Muscle layer of colon (tissue), 2 donors: ENCODE measurements around the gene ICOSLG.
"Not testable (repeated sequence)": the region's sequence is repeated elsewhere in the genome, so short reads cannot be mapped to it uniquely, and the experiment has no call there.

Experiments used
- H3K27ac ChIP-seq: one replicate; pipeline ENCODE4 v1.7.0; 2013; ENCODE audit warnings: low read depth, mild to moderate bottlenecking, low read length, moderate library complexity
- H3K27me3 ChIP-seq, 2 donors: one replicate each; pipeline ENCODE4 v1.7.0; 2013; ENCODE audit warnings: low read length in 2 of 2, mild to moderate bottlenecking in 2 of 2; ENCODE audit not compliant: insufficient read depth in 2 of 2, control insufficient read depth in 1 of 2
- H3K36me3 ChIP-seq: one replicate; pipeline ENCODE4 v1.7.0; 2013; ENCODE audit warnings: mild to moderate bottlenecking, low read length; ENCODE audit not compliant: insufficient read depth
- H3K4me1 ChIP-seq: one replicate; pipeline ENCODE4 v1.7.0; 2013; ENCODE audit warnings: mild to moderate bottlenecking, low read length; ENCODE audit not compliant: insufficient read depth
- H3K4me3 ChIP-seq, 2 donors: one replicate each; pipeline ENCODE4 v1.7.0; 2013; ENCODE audit warnings: low read length in 2 of 2, low read depth in 1 of 2, mild to moderate bottlenecking in 1 of 2, moderate library complexity in 1 of 2
- H3K9ac ChIP-seq: one replicate; pipeline ENCODE4 v1.7.0; 2013; ENCODE audit warnings: low read length
- H3K9me3 ChIP-seq: one replicate; pipeline ENCODE4 v1.7.0; 2013; ENCODE audit warnings: mild to moderate bottlenecking, low read length
- donor health status: abdominal sarcoma.
- donor health status: Adenocarcinoma of cecum.

The ICOSLG gene

DNA sequence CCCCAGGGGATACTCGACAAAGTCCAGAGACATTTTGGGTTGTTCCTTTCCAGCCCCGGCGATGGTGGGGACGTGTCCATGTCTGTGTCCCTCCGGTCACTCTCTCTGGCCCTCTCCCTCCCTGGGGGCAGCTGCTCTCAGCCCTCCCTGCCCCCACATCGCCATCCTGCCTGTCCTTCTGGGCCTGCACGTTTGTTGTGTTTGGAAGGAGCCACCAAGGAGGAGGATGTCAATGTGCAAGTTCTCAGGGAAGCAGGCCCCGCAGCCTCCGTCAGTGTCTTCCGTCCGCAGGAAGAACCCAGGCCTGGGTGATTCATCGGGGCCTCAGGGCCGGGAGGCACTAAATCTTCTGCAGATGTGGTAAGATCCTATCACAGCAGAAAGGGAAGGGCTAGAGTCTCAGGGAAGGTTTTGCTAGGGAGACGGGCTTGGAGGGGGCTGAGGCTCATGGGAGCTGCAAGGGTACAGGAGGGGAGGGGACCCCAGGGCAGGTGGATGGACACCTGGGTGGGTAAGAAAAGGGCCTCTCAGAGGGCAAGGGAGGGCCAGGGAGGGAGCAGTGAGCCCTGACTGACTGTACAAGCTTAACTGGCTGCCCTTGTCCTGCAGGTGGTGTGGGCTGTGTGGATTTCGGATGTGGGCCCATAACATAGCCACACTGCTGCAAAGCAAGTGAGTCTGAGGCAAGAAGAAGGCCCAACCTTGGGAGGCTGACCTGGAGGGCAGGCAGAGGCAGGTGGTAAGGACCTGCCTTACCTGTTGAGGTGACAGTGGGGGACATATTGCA is 32.7 kb downstream of the ICOSLG start:
- H3K36me3 ChIP-seq, H3K9me3 ChIP-seq, H3K9ac ChIP-seq, H3K27me3 ChIP-seq, H3K4me3 ChIP-seq, H3K4me1 ChIP-seq, H3K27ac ChIP-seq: not testable (repeated sequence)

DNA sequence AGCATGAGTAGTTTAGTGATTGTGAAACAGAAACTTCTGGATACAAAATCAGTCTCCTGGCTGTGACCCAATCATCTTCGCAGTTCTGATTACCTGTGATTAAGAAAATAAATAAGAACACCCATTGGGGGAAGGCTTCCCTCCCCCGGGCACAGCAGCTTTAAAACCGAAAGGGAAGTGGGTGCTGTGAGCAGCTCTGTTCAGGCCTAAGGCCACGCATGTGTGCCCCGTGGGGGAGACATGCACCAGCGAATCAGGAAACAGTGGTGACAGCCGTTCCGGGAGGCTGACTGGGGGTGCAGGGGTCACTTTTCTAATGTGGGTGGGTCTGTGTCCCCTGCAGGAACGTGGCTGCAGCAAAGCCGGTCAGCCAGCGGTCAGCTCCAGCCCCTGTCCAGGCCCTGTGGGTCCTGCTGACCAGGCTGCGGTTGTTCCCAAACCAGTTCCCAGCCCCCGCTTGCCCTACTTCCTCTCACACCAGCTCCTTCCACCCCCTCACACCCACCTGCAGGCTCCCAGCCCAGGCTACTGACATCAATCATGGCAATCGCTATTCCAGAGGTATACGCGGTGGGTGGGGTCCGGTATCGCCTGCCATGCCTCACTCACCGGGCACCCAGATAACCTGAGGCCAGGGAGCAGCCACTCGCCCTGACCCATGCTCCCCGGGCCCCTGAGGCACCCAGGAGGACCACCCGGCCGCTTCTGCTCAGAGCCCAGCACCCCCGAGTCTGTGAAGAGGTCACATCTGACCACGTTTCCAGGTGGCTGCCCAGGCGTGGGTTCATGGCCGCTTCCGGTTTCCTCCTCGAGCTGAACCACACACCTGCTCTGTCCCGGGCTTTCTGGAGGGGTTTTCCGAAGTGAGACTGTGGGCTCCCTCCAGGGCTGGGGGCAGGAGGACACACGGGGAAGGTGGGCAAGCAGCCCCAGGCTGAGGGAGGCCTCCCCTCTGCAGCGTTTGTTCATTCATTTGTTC is 33.8 kb downstream of the ICOSLG start:
- not testable (repeated sequence) for H3K9me3 ChIP-seq, H3K4me1 ChIP-seq, H3K27ac ChIP-seq, H3K36me3 ChIP-seq, H3K9ac ChIP-seq, H3K27me3 ChIP-seq, H3K4me3 ChIP-seq

DNA sequence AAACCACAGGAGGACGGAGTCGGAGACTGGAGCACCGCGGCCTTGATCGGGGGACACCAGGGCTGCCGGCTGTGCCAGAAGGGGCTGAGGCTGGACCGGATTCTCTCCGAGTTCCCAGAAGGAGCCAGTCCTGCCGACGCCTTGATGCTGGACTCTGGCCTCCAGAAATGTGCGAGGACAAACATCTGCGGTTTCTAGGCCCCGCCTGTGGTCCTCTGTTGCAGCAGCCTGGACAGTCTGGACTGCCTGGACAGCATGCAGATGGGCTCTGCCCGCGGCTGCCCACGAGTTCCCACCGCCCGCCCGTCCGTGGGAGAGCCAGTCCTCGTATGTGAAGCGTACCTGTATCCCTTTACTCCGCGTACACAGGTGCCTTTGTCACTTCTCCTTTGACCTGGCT is 34.6 kb downstream of the ICOSLG start:
- not testable (repeated sequence) for H3K9me3 ChIP-seq, H3K9ac ChIP-seq, H3K4me3 ChIP-seq, H3K27me3 ChIP-seq, H3K27ac ChIP-seq, H3K4me1 ChIP-seq, H3K36me3 ChIP-seq

DNA sequence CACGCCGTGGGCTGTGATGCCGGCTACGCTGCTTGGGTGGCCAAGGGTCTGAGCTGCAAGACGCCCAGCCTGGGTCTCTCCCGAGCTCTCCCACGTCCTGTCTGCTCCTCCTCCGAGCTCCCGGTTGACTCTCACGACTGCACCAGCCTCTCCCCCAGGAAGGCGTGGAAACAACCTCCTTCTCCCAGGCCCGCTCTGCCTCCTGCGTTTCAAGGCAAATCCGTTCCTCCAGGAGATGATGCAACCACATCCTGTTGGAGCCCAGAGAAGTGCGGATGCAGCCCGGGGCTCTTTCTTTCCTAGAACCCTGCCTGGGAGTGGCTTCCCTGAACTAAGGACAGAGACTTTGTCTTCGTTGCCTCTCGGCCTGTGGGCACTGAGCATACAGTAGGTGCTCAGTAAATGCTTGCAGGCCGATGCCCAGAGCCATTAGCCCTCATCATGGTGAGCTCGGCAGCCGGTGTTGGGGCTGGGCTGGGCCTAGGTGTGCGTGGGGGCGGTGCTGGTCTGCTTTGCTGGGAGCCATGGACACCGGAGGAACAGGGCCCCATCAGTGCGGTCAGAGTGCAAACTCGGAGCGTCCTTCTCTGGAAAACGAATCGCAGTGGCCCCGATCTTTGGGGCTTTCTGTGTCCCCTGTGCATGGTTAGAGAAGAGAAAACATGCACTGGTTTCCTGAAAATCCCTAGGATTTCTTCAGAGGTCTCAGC is 38.0 kb downstream of the ICOSLG start:
- H3K4me3 ChIP-seq, H3K36me3 ChIP-seq, H3K9me3 ChIP-seq, H3K27ac ChIP-seq, H3K27me3 ChIP-seq, H3K4me1 ChIP-seq, H3K9ac ChIP-seq: not testable (repeated sequence)

DNA sequence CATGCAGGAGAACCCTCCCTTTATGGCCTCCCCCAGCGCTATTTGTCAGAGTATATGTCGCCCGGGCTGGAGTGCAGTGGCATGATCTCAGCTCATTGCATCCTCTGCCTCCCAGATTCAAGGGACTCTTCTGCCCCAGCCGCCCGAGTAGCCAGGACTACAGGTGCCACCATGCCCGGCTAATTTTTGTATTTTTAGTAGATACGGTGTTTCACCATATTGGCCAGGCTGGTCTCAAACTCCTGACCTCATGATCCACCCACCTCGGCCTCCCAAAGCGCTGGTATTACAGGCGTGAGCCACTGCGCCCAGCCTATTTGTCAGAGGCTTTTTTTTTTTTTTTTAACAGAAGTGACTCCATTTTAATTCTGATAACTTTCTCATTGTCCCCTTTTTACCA is 40.7 kb downstream of the ICOSLG start:
- H3K4me1 ChIP-seq, H3K9me3 ChIP-seq, H3K27ac ChIP-seq, H3K36me3 ChIP-seq, H3K4me3 ChIP-seq, H3K27me3 ChIP-seq, H3K9ac ChIP-seq: not testable (repeated sequence)

DNA sequence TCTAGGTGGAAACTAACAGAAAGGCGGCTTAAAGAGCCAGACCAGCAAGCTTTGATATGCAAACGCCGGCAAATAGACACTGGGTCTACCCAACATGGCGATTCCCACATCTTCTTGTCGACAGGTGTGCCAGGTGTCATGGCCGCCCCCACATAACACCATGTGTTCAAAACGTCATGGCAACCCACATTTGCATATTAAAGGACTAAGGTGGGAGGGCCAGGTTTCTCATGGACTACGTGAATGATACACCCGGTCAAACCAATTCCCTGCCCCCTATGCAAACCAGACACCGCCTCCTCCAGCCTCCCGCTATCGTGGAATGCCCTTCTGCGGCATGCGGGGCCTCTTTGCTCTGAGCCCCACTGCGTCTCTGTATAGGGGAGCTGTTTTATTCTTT is 41.3 kb downstream of the ICOSLG start:
- Histone ChIP-seq H3K36me3 (no peaks in the 10 kb centered on the region), H3K27ac (no peak overlapping the region), H3K4me3 (no peak overlapping the region), H3K27me3 (no peaks in the 10 kb centered on the region), H3K4me1 (no peaks in the 10 kb centered on the region), H3K9ac (no peak overlapping the region), H3K9me3 (no peaks in the 10 kb centered on the region)

DNA sequence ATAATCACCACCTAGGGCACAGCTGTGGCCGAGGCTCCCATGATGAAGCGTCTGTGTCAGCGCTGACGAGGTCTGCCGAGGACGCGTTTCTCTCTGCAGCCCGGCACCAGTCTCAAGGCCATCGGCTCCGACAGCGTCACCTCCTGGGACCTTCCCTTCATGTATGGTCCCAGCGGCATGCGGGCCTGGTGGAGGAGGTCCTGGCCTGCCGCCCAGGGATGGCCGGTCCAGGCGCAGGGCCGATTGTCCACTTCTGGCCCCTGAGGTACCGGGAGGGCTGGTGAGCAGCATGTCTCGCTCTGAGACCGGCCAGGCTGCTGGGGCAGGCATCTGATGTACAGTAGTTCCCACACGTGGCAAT is 43.6 kb downstream of the ICOSLG start:
- not testable (repeated sequence) for H3K36me3 ChIP-seq, H3K27me3 ChIP-seq, H3K27ac ChIP-seq, H3K9ac ChIP-seq, H3K4me1 ChIP-seq, H3K9me3 ChIP-seq, H3K4me3 ChIP-seq

DNA sequence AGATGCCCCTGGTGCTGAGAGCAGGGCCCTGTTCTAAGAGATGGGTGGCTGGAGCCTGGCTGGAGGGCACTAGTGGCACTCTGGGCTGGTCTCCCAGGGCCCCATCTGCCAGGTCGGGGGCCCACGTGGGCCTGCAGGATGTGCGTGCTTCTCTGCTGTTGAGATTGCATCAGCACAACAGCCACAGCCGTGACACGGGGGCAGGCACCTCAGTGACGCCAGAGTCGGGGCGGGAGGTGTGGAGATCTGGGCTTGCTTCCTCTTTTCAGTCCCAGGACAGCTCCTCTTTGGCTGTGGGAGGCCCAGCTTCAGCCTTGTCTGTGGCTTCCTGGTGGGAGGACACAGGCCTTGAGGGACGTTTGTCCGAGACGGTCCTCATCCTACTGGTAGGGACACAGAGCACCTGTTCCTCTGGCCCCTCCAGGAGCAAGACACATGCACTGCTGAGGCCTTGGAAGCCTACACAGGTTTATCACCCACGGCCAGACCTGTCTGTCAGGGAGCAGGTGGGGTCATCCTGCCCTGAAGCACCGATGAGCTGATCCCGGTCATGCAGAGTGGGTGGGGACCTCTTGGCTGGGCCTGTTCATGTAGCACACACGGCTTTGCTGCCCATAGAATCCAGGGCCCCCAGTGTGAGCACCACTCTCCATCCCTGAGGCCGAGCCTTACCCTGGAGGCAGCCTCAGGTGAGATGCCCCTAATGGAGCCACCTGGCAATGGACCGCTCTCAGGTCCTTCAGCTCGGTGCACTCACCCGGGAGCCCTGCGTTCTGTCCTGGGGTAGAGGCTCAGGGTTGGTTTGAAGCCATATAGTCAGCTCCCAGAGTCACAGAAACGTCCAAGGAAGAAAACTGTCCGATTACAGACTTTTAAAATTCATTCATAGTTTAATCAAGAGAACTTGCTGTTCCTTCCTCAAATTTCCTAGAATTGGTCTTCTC is 44.3 kb downstream of the ICOSLG start:
- not testable (repeated sequence) for H3K9me3 ChIP-seq, H3K4me3 ChIP-seq, H3K36me3 ChIP-seq, H3K27ac ChIP-seq, H3K27me3 ChIP-seq, H3K9ac ChIP-seq, H3K4me1 ChIP-seq

DNA sequence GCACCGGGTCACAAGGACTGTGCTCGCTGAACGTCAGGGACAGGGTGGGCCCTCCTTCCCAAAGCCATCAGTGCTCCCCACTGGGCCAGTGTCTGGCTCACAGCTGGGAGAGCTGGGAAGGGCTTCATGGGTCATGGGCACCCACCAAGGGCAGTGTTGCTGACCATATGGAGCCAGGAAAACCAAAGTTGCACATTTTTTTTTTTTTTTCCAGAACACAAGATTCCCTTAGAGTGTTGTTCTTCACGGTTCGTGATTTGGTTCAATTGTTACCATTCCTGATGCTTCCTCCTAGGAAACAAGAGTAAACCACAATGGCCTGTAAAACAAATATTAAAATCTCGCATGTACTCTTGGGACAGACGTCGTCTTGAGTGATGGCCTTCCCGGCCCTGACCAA is 45.9 kb downstream of the ICOSLG start:
- H3K36me3 ChIP-seq, H3K4me3 ChIP-seq, H3K27me3 ChIP-seq, H3K9ac ChIP-seq, H3K9me3 ChIP-seq, H3K27ac ChIP-seq, H3K4me1 ChIP-seq: not testable (repeated sequence)

DNA sequence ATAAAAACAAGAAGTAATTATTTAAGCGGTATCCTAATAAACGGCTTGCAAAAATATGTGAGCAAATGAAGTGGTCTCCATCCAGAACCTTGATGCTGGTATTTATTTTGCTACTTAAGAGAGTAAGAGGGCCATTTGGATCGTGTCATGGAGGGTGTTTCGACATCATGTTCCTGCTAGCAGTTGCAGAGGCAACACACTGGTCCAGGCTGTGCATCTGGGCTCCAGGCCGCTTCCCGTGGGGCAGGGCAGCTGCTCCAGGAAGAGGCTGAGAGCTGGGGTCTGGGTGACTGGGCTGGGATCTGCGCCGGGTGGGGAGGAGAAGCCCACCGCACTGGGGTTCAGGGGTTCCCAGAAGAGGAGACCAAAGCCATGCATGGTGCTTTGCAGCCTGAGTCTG is 46.3 kb downstream of the ICOSLG start:
- H3K27ac ChIP-seq, H3K9me3 ChIP-seq, H3K27me3 ChIP-seq, H3K4me3 ChIP-seq, H3K9ac ChIP-seq, H3K4me1 ChIP-seq, H3K36me3 ChIP-seq: not testable (repeated sequence)

DNA sequence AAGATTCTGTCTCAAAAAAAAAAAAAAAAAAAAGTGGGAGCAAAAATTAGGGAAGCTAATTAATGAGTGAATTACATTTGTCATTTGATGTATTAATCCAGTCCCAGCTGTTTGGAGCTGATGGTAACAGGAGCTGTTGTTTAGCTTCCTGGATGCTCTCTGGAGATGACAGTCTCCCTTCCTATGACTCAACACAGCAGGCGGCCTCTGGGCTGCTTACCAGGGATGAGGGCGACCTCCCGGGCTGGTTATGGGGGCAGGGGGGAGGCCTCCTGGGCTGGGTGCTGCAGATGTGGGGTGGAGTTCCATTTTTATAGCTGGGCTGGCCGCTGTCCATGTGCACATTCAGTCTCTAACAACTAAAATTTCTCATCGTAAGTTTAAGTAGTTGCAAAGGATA is 47.6 kb downstream of the ICOSLG start:
- not testable (repeated sequence) for H3K9ac ChIP-seq, H3K9me3 ChIP-seq, H3K4me3 ChIP-seq, H3K4me1 ChIP-seq, H3K27me3 ChIP-seq, H3K36me3 ChIP-seq, H3K27ac ChIP-seq
